ENCODE results near the gene PRSS33.

GRCh38 chr16:2736476-2737237 lies 50.7 kb downstream of the PRSS33 start:
- TF ChIP-seq CTCF (IDR thresholded peaks at IDR 0.05; ENCODE audit: insufficient read depth, low read length, poor library complexity, severe bottlenecking) (no peak), EZH2phosphoT487 (conservative IDR thresholded peaks at IDR 0.05; ENCODE audit: low read length) (no peak)

Data from SU-DHL-6 (cell line).